Measurements from ENCODE around the gene VN1R2.
"Not testable (repeated sequence)": the region's sequence is repeated elsewhere in the genome, so short reads cannot be mapped to it uniquely, and the experiment has no call there.

The VN1R2 gene

DNA sequence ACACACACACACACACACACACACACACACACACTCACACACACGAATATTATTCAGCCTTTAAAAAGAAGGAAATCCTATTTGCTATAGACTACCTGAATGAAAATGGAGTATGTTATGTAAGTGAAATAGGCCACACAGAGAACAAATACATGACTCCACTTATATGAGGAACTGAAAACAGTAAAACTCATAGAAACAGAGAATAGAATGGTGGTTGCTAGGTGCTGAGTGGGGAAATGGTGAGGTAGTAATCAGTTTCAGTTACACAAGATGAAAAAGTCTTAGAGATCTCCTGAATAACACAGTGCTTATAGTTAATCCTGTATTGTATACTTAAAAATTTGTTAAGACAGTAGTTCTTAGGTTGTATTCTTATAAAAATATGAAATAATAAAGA lies 11.6 kb upstream of the VN1R2 start (continued):
- TF ChIP-seq, protein P1, sequence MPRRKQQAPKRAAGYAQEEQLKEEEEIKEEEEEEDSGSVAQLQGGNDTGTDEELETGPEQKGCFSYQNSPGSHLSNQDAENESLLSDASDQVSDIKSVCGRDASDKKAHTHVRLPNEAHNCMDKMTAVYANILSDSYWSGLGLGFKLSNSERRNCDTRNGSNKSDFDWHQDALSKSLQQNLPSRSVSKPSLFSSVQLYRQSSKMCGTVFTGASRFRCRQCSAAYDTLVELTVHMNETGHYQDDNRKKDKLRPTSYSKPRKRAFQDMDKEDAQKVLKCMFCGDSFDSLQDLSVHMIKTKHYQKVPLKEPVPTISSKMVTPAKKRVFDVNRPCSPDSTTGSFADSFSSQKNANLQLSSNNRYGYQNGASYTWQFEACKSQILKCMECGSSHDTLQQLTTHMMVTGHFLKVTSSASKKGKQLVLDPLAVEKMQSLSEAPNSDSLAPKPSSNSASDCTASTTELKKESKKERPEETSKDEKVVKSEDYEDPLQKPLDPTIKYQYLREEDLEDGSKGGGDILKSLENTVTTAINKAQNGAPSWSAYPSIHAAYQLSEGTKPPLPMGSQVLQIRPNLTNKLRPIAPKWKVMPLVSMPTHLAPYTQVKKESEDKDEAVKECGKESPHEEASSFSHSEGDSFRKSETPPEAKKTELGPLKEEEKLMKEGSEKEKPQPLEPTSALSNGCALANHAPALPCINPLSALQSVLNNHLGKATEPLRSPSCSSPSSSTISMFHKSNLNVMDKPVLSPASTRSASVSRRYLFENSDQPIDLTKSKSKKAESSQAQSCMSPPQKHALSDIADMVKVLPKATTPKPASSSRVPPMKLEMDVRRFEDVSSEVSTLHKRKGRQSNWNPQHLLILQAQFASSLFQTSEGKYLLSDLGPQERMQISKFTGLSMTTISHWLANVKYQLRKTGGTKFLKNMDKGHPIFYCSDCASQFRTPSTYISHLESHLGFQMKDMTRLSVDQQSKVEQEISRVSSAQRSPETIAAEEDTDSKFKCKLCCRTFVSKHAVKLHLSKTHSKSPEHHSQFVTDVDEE (CRISPR knock-in tag; IDR thresholded peaks at IDR 0.05), result no peak

DNA sequence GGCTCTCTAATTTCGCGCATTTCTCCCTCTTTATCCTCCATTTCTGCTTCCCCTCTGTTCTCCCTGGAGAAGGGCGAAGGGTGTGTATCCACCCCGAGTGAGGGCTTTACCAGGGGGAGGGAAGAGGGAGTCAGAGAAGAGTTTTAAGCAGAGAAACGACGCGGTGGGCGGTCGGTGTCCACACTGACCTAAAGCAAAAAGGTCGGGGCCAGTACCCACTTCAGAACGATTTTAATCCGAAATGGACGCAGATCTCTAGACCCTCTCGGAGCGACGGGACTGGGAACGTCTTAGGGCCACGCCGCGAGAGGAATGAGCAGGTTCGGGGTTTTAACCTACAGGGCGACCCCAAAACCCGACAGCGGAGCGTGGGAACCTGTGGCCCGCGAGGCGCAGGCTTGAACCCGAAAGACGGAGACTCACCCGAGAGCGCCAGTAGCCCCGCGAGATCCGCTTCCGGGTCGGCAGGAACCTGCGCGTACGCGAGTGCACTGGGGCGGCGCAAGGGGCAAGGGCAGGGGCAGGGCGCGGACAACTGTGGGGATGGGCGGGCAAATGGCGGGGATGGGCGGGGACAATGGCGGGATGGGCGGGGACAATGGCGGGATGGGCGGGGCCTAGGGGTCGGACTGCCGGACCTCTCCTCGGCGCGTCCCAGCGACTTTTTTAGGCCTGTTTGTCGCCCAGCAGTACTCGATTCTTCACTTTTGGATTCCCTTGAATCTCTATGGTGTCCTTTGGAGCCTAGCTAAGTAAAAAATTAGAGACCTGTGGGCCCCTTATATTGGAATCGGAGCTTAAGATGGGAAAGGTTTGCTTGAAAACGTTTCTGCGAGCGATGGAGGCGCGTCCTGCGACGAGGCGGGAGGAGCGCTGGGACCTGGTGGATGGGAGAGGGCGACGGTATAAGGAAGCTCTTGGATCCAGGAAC lies 3.4 kb upstream of the VN1R2 start, which contains the start of gene ZNF677:
Gene ZNF677, minus strand, starts transcription at position 463 of the 931 bp plus-strand sequence. CDS start 3,323 bp downstream, outside the sequence.
- TF ChIP-seq ISL1 (CRISPR knock-in tag; IDR thresholded peaks at IDR 0.05) (no peak), BACH2 (CRISPR knock-in tag; IDR thresholded peaks at IDR 0.05; ENCODE audit: borderline replicate concordance) (no peak), ESRRG (CRISPR knock-in tag; IDR thresholded peaks at IDR 0.05) (no peak), PPARA (CRISPR knock-in tag; IDR thresholded peaks at IDR 0.05; ENCODE audit: borderline replicate concordance) (no peak), SNAI2 (CRISPR knock-in tag; IDR thresholded peaks at IDR 0.05) (no peak), ZFP30 (CRISPR knock-in tag; IDR thresholded peaks at IDR 0.05) (no peak), TCF4 (CRISPR knock-in tag; IDR thresholded peaks at IDR 0.05; ENCODE audit: borderline replicate concordance) (no peak), GLIS3 (CRISPR knock-in tag; IDR thresholded peaks at IDR 0.05) (no peak), RARB (CRISPR knock-in tag; IDR thresholded peaks at IDR 0.05) (no peak), ZC3H10 (CRISPR knock-in tag; IDR thresholded peaks at IDR 0.05) (no peak), ARNTL (CRISPR knock-in tag; IDR thresholded peaks at IDR 0.05; ENCODE audit: borderline replicate concordance, low read depth) (no peak), ZNF8 (CRISPR knock-in tag; IDR thresholded peaks at IDR 0.05) (no peak), ZNF70 (CRISPR knock-in tag; IDR thresholded peaks at IDR 0.05) (no peak), ZFP3 (CRISPR knock-in tag; IDR thresholded peaks at IDR 0.05) (no peak), ZNF565 (CRISPR knock-in tag; conservative IDR thresholded peaks at IDR 0.05; ENCODE audit: low read depth) (no peak)
- TF ChIP-seq, protein P2, sequence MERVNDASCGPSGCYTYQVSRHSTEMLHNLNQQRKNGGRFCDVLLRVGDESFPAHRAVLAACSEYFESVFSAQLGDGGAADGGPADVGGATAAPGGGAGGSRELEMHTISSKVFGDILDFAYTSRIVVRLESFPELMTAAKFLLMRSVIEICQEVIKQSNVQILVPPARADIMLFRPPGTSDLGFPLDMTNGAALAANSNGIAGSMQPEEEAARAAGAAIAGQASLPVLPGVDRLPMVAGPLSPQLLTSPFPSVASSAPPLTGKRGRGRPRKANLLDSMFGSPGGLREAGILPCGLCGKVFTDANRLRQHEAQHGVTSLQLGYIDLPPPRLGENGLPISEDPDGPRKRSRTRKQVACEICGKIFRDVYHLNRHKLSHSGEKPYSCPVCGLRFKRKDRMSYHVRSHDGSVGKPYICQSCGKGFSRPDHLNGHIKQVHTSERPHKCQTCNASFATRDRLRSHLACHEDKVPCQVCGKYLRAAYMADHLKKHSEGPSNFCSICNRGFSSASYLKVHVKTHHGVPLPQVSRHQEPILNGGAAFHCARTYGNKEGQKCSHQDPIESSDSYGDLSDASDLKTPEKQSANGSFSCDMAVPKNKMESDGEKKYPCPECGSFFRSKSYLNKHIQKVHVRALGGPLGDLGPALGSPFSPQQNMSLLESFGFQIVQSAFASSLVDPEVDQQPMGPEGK (CRISPR knock-in tag; IDR thresholded peaks at IDR 0.05; ENCODE audit: borderline replicate concordance), result no peak
- TF ChIP-seq, protein P3, sequence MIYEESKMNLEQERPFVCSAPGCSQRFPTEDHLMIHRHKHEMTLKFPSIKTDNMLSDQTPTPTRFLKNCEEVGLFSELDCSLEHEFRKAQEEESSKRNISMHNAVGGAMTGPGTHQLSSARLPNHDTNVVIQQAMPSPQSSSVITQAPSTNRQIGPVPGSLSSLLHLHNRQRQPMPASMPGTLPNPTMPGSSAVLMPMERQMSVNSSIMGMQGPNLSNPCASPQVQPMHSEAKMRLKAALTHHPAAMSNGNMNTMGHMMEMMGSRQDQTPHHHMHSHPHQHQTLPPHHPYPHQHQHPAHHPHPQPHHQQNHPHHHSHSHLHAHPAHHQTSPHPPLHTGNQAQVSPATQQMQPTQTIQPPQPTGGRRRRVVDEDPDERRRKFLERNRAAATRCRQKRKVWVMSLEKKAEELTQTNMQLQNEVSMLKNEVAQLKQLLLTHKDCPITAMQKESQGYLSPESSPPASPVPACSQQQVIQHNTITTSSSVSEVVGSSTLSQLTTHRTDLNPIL (CRISPR knock-in tag; IDR thresholded peaks at IDR 0.05; ENCODE audit: low read depth), result no peak
- TF ChIP-seq, protein P4, sequence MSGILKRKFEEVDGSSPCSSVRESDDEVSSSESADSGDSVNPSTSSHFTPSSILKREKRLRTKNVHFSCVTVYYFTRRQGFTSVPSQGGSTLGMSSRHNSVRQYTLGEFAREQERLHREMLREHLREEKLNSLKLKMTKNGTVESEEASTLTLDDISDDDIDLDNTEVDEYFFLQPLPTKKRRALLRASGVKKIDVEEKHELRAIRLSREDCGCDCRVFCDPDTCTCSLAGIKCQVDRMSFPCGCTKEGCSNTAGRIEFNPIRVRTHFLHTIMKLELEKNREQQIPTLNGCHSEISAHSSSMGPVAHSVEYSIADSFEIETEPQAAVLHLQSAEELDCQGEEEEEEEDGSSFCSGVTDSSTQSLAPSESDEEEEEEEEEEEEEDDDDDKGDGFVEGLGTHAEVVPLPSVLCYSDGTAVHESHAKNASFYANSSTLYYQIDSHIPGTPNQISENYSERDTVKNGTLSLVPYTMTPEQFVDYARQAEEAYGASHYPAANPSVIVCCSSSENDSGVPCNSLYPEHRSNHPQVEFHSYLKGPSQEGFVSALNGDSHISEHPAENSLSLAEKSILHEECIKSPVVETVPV (CRISPR knock-in tag; IDR thresholded peaks at IDR 0.05), result no peak
- peak; percentile 99 for ATAC-seq

DNA sequence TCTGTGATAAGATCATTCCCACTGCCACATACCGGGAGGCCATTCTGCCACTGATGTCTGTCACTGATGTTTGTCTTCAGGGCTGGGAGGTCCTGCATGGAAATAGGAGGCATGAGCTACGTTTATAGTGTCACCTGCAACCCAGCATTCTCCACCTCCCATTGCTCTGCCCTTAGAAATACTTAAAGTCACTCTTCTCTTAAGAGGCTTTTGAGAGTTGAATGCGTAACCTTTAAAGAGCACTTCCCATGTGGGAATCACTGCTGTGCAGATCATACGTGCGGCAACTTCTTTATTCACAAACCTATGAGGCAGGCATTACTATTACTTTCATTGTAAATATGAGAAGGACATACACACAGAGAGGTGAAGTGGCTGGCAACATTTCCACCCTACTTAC lies 9.5 kb downstream of the VN1R2 start, which contains the start of gene VN1R4:
Gene VN1R4, minus strand, starts transcription at position 101 of the 400 bp plus-strand sequence. Its CDS starts 58 bp downstream, at position 43.
- ATAC-seq, result not testable (repeated sequence)

DNA sequence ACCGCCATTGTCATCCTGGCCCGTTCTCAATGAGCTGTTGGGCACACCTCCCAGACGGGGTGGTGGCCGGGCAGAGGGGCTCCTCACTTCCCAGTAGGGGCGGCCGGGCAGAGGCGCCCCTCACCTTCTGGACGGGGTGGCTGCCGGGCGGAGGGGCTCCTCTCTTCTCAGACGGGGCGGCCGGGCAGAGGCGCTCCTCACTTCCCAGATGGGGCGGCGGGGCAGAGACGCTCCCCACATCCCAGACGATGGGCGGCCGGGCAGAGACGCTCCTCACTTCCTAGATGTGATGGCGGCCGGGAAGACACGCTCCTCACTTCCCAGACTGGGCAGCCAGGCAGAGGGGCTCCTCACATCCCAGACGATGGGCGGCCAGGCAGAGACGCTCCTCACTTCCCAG lies 11.8 kb downstream of the VN1R2 start:
- ATAC-seq, result not testable (repeated sequence)

DNA sequence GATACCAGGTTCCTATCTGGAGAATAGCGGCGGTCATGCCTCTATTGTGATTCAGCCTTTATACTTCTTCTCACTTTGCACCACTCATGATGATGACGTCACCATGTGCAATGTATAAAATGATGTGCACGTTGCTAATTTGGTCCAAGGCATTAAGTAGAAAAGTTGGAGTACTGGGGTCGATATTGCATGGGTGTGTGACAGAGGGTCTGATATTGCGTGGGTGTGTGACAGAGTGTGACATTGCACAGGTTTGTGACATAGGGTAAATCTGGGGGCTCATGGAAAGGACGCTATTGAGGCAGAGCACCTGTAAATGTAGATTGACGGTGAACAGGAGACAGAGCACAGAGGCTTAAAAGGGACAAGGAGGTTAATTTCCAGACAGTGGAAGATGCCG lies 14.0 kb downstream of the VN1R2 start:
- no peak for ATAC-seq
- no peak for TF ChIP-seq TCF4 (CRISPR knock-in tag; IDR thresholded peaks at IDR 0.05; ENCODE audit: borderline replicate concordance)
- TF ChIP-seq OSR1 (CRISPR knock-in tag; IDR thresholded peaks at IDR 0.05), result no peak
- no peak for TF ChIP-seq ZNF70 (CRISPR knock-in tag; IDR thresholded peaks at IDR 0.05)
- no peak for TF ChIP-seq ARNTL (CRISPR knock-in tag; IDR thresholded peaks at IDR 0.05; ENCODE audit: borderline replicate concordance, low read depth)
- TF ChIP-seq, protein P2 (CRISPR knock-in tag; IDR thresholded peaks at IDR 0.05; ENCODE audit: borderline replicate concordance), result no peak
- TF ChIP-seq ZFP3 (CRISPR knock-in tag; IDR thresholded peaks at IDR 0.05), result no peak
- no peak for TF ChIP-seq ISL1 (CRISPR knock-in tag; IDR thresholded peaks at IDR 0.05)
- TF ChIP-seq TOX (CRISPR knock-in tag; IDR thresholded peaks at IDR 0.05; ENCODE audit: borderline replicate concordance), result no peak
- TF ChIP-seq, protein P3 (CRISPR knock-in tag; IDR thresholded peaks at IDR 0.05; ENCODE audit: low read depth), result no peak
- TF ChIP-seq ZNF565 (CRISPR knock-in tag; conservative IDR thresholded peaks at IDR 0.05; ENCODE audit: low read depth), result no peak

Measured in SK-N-SH treated with all-trans-retinoic acid at 6 μM for 48 hours (cell line).